GM06990 (cell line): ENCODE results near the gene ARHGAP15.

Experiments
- DNase-seq: peaks from one replicate; pipeline ENCODE4 v3.0.0-alpha.2; 2011; ENCODE audit not compliant: insufficient read length; ENCODE audit errors: extremely low read depth
- H3K27me3 ChIP-seq: replicated peaks from 2 replicates; pipeline ENCODE4 v1.6.0; 2011; ENCODE audit warnings: low read length; ENCODE audit not compliant: control insufficient read depth, insufficient read depth
- H3K36me3 ChIP-seq: 2 replicates; pipeline ENCODE4 v1.5.1; 2011; ENCODE audit warnings: low read length; ENCODE audit not compliant: control insufficient read depth, insufficient read depth
- H3K4me3 ChIP-seq: replicated peaks from 2 replicates; pipeline ENCODE4 v1.5.1; 2011; ENCODE audit warnings: low read depth, mild to moderate bottlenecking, control low read depth, low read length
- TF ChIP-seq, protein P1 (sequence below): IDR thresholded peaks from 2 replicates; pipeline ENCODE4 v1.5.1; 2011; ENCODE audit warnings: low read length, control low read depth, mild to moderate bottlenecking, inconsistent platforms; ENCODE audit not compliant: insufficient read depth, poor library complexity, severe bottlenecking

Gene ARHGAP15

DNA sequence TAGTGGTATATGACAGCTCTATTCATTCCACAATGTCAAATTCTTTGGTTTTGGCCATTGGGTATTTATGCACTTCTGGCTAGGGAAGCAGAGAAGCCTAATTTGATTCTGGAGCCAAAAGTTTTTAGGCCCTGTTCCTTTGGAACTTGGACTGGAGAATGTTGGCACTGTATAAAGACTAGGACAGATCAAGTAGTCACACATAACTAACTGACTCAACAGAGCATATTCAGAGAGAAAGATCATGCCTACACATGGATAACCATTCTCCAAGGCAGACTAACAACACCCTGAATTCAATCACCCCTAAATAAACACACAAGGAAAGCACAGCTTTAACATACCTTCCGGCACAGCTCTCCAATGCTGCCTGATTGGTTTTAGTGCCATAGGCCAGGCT is 62.9 kb downstream of the ARHGAP15 start:
- Histone ChIP-seq H3K4me3 (no peak overlapping the region), H3K36me3 (peaks cover 2% of the 10 kb centered on the region; the same call in 1 of the 2 replicates), H3K27me3 (no peaks in the 10 kb centered on the region)
- DNase-seq = no peak
- TF ChIP-seq, protein P1, sequence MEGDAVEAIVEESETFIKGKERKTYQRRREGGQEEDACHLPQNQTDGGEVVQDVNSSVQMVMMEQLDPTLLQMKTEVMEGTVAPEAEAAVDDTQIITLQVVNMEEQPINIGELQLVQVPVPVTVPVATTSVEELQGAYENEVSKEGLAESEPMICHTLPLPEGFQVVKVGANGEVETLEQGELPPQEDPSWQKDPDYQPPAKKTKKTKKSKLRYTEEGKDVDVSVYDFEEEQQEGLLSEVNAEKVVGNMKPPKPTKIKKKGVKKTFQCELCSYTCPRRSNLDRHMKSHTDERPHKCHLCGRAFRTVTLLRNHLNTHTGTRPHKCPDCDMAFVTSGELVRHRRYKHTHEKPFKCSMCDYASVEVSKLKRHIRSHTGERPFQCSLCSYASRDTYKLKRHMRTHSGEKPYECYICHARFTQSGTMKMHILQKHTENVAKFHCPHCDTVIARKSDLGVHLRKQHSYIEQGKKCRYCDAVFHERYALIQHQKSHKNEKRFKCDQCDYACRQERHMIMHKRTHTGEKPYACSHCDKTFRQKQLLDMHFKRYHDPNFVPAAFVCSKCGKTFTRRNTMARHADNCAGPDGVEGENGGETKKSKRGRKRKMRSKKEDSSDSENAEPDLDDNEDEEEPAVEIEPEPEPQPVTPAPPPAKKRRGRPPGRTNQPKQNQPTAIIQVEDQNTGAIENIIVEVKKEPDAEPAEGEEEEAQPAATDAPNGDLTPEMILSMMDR = no peak

DNA sequence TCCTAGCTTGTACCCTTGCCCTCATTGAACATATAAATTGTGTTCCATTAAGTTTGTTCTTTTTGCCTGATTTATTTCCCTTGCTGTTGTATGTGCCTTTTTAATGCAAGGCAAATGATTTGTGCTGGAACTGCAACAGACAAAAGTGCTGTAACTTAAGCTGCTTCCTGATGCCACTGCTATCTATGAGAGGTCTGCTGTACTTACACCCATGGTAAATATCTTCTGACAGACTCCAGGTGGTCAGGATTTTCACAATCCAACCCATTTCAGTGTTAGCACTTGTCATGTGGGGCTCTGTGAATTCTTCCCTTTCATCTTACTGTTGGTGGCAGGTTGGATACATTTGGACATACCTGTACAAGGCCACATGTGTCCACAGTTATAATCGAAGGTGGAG is 63.5 kb downstream of the ARHGAP15 start:
- no peak overlapping the region for H3K4me3 ChIP-seq
- no peaks in the 10 kb centered on the region for H3K27me3 ChIP-seq
- no peak for DNase-seq
- peaks cover 2% of the 10 kb centered on the region; the same call in 1 of the 2 replicates for H3K36me3 ChIP-seq
- TF ChIP-seq, protein P1 = no peak

DNA sequence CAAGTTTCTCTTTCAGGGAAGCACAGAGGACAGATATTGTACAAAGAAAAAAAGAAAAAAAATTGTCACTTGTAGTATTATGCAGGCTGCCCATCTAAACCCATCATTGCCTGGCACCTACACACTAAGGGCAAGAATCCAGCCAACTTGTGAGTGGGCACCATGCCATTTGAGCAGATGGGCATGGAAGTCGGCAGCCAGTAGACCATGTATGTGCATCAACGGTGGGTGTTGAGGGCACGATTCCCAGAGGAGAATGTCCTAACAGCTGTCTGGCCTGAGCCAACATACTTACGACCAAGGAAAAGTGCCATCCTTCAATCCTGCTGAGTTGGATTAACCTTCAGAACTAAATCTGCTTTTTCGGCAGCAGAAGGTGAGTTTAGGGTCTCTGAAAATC is 63.9 kb downstream of the ARHGAP15 start:
- no peaks in the 10 kb centered on the region for H3K27me3 ChIP-seq
- H3K36me3 ChIP-seq = peaks cover 2% of the 10 kb centered on the region; the same call in 1 of the 2 replicates

DNA sequence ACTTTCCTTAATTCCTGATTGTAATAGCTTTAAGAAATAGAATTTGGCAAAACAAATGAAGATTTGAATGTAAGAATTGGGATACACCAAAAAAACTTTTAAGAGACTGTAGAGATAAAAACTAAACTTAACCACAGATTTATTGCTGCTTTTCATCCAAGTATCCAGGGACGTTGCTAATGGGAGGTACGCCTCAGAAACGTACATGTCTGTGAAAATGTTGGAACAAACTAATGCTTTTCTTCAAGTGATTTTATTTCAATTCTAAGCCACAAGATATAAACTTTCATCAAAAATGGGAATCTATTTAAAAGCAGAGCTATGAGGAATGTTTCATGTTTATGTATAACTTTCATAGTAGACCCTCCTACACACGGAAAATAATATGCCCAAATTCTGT is 66.3 kb downstream of the ARHGAP15 start:
- TF ChIP-seq, protein P1 = no peak
- Histone ChIP-seq H3K27me3 (no peaks in the 10 kb centered on the region), H3K4me3 (no peak overlapping the region), H3K36me3 (no peaks in the 10 kb centered on the region; the same call in 1 of the 2 replicates)
- DNase-seq = no peak

More for the DNA sequence above, 63.9 kb downstream of the ARHGAP15 start:
- no peak for DNase-seq
- TF ChIP-seq, protein P1 = no peak
- H3K4me3 ChIP-seq = no peak overlapping the region

DNA sequence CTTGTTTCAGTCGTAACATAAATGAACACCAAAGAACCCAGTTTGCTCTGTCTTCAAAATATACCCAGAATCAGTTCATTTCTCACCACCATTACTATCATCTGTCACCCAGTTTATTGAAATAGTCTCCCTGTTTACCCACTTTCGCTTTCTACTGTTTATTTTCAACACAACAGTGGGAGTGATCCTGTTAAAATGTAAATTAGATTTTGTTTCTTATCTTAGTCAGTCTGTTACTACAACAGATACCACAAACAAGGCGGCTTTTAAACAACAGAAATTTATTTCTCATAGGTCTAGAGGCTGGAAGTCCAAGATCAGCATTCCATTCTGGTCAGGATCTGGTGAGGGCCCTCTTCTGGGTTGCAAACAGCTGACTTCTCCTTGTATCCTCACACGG is 74.8 kb downstream of the ARHGAP15 start:
- H3K36me3 ChIP-seq = peaks cover 3% of the 10 kb centered on the region
- TF ChIP-seq, protein P1 = no peak
- H3K4me3 ChIP-seq = no peak overlapping the region
- no peak for DNase-seq
- no peaks in the 10 kb centered on the region for H3K27me3 ChIP-seq
